Hematopoietic multipotent progenitor cell treated with erythropoietin and hydrocortisone succinate and interleukin-3 and kit ligand, for 15 days (in vitro differentiated cells): ENCODE data around the gene GOLIM4.

Experiments used
- DNase-seq: peaks from one replicate; pipeline ENCODE4 v3.0.0-alpha.2; 2015; ENCODE audit warnings: low spot score

GOLIM4 gene

DNA sequence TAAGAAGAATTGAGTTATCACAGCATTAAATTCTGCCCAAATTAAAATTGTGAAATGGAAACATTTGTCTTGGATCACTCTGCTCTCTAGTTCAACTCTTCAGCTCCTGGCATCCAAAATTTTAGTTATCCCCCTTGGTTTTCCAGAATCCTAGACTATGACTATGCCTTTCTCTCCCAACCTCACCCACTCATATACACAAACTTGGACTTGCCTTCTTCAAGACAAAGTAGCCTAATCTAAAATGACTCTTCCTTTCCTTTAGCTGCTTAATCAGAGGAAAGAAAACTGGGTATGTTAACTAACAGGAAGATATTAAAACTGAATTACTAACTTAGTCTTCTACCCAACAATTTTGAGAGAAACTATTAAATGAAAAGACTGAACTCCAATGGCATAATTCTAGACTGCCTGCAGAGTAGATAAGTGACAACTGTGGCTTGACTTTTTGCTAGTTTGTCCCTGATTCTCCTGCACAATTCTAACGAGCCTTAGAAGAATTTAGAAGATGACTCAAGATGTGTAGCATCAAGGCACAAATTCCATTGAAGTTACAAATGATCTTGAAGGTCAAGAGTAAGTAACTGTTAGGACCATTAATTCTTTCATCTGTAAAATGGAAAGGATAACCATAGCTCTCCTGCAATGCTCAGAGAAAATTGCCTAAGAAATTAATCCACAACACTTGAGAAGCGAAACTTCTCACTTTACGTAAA lies 5.2 kb upstream of the GOLIM4 start:
- no peak for DNase-seq

DNA sequence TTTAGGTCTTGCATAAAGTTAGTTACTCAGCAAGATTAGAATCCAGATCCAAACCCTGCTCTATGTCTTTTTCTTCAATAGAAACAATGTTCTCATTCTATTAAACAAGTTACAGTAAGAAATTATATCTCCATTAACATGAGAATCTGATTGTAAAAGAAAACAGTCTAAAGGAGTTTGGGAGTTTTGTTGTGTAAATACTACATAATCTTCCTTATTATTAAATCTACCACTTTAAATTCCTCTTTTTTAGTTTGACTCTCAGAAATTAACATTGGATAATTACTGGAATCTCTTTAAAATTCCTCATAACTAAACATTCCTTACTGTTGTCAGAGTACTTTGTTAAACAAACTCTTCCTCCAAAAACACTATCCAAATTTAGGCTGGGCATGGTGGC lies 1.7 kb upstream of the GOLIM4 start:
- no peak for DNase-seq

DNA sequence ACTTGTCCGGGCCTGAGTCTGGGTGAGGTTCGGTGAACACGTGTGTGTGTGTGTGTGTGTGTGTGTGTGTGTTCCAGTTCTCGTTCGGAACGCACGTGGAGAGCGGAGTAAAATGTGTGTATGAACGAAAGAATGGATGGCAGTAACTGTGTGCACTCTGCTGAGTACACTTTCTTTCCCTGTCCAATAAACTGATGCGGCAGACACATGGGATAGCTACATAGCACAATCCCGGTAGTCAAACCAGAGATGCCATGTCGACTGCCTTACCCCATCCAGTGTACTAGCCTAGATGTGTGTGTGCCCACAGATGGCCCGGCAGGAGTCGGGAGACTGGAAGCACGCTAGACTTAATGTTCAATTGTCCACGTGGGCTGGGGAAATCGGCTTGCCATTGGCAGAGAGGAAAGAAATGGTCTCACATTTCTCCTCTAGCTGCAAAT lies 507 bp upstream of the GOLIM4 start:
- DNase-seq, result no peak

DNA sequence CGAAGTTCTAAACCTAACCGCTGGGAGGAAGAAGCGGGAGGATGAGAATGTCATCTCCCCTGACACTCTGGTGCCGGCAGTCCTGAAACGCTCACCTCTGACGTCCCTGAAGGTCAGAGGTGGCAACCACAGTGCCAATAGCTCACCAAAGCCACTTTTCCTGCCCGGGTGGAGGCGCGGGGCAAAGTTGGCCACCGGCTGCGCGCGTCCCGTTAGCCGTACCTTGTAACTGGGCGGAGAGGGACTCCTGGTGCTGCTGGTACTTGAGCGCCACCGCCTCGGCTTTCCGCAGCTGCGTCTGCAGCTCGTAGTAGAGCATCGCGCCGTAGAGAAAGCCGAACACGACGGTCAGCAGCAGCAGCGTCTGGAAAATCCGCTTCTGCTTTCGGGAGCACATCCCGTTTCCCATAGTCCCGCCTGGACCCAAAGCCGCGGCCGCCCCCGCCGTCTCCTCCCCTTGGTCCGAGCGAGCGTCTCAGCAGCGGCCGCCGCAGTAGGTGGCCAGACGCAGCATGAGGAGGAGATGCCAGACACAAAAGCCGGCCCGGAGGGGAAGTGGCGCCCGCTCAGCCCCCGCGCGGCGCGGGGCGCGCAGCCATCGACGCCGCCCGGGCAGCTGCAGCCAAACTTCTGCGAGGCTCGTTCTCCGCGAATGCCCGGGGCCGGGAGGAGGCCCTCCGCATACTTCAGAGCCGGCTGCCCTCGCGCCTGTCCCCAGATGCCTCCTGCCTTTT lies 680 bp downstream of the GOLIM4 start:
- DNase-seq, result no peak

DNA sequence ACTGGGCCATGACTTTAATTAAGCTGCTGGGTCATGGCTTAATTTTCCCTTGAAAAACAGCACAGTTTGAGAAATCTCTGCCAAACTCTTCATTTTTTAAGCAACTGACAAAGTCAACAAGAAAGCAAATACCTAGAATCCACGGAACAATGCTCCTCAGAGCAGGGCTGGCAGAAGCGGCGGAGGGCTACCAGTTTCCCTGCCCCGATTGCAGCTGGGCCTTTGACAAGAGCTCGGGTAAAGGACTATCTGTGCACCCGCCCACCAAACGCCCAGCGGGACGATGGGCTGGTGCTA lies 1.2 kb downstream of the GOLIM4 start:
- peak; percentile 72 for DNase-seq

DNA sequence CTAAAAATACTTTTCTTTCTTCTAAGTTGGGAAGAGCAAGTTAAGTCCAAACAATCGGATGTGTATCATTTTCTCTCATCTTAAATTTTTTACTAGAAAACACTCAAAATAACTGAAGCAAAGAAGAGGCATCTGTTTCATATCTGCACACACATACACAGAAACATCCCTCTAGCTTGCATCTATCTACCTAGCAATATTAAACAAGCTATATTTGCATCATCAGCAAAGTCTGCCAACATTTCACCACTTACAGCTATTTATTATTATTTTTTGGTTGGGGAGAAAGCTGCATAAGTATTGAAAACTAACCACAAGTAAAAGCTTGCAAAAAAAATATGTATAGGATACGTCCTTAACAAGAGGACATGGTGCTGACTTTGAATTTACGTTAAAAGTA lies 1.9 kb downstream of the GOLIM4 start:
- no peak for DNase-seq

DNA sequence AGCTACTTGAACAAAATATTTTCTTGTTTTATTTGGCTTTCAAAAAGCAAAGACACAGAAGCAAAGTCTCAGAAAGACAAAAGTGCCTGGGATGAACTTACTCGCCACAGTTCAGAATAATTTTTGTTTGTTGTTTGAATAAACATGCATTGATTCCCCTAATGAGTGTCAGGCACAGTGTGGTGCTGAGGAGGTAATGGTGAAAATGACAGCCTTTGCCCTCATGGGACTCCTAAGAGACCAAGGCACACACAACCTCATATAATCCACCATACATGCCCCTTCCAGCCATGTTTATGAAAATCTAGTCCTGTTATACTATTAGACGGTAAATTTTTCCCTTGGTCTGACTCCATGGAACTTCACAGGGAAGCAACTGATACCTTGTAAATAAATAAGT lies 2.5 kb downstream of the GOLIM4 start:
- no peak for DNase-seq

DNA sequence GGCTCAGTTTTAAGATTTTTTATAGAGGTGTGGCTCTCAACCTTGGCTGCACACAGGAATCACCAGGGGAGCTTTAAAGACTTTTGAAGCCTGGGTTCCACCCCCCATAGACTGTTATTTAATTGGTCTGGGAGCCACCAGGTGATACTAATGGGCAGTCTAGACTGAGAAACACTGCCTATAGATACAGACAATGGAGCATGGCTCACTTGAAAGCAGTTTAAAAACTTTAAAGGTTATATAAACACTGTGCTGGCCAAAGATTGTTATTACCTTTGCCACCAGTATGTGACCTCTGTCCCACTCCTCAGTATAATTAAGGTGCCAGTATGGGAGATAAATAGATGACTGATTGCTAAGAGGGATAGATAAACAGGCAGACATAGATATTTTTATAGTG lies 3.8 kb downstream of the GOLIM4 start:
- DNase-seq, result no peak

DNA sequence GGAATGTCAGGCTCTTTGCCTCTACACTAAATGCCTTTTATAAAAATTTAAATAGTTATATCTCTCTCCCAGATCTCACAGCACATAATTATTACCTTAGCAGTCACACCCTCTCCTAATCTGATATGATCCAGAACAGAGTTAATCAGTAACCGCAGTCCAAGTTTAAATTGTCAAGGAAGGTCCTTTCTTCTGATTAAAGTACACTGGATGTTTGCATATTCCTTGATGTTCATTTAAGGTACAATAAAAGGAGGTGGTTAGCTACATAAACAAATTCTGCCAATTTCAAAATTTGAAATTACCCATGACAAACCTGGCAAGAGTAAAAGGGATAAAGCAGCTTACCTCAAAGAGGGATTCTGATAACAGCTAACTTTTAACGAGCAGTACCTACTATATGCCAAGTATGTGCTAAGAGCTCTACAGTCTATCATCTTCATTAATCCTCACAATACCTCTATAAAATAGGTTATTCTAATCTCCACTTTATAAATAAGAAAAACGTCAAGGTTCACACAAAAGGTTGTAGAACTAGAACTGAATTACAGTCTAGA lies 4.3 kb downstream of the GOLIM4 start:
- DNase-seq, result no peak

DNA sequence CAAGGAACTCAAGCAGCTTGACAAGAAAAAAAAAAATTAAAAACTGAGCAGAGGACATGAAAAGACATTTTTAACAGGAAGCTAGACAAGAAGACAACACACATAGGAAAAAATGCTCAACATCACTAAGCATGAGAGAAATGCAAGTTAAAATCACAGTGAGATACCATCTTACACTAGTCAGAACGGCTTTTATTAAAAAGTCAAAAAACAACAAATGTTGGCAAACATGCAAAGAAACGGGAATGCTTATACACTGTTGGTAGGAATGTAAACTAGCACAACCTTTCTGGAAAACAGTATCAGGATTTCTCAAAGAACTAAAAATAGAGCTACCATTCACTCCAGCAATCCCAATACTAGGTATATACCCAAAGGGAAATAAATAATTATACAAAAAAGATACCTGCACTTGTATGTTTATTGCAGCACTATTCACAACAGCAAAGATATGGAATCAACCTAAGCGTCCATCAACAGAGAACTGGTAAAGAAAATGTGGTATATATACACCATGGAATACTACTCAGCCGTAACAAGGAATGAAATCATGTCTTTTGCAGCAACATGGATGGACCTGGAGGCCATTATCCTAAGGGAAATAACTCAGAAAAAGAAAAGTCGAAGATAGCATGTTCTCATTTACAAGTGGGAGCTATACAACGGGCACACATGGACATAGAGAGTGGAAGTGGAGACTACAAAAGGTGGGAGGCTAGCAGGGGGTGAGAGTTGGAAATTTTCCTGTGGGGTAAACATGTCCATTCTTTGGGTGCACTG lies 5.2 kb downstream of the GOLIM4 start:
- no peak for DNase-seq

DNA sequence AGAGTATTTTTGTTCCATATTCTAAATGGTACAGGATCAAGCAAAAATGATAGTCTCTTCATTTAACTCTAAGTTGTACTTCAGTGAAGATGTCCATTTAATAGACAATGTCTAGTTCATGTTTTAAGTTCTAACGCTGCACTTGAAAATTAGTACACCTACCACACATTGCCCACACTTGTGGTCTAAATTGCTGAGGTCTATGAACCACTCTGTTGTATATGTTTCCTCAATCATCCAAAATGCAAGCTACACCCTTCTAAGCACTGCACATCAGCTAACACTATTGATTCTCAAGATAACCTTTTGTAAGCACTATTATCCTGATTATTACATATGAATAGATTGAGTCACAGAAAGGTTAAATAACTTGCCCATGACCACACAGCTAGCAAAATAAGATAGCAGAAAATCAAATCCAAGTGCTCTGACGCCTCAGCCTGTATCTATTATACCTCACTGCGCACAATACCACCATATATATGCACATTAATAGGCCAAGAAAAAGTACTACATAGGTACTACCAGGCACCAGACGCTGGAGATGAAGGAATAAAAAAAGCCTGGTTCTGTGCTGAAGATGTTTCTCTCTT lies 6.4 kb downstream of the GOLIM4 start:
- DNase-seq, result no peak

DNA sequence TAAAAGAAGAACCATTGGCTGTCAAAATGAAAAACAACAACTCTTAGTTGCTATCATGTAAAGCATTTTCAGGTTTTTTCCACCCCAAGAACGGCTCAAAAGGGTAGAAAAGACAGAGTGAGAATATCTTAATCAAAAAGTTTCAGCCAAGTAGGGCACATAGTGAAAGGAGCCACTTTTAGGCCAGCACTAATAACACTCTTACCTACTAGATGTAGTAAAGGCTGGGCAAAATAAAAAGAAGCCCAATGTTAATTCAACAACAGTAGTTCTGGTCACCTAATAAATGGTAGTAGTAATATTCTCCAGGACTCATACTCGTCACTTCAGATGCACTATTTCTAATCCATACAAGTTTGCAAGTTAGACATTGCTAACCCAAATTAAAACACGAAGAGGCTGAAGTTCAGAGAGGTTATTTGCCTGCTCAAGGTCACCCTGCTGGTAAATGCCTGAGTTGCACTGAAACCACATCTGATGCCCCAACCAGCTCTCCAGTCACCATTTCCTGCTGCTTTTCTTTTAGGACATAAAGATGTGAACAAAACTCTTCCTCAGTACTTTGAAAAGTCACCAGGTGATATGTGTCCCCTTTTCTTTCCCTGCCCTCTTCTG lies 7.5 kb downstream of the GOLIM4 start:
- peak; percentile 39 for DNase-seq

DNA sequence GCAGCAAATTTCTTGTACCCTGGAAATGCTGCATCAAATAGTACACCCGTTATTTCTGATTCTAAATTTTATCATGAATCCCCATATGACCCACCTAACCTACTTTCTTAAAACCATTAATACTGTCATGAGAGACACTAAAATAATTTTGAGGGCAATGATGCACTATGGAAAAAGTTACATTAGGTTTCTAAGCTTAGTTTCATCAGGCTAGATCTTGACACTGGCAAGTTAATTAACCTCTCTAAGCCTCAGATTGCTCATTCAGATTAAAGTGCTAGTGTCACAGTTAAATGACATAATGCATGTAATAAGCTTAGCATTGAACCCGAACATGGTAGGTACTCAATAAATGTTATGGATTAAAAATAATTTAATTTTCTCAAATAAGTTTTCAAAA lies 8.2 kb downstream of the GOLIM4 start:
- DNase-seq, result no peak

DNA sequence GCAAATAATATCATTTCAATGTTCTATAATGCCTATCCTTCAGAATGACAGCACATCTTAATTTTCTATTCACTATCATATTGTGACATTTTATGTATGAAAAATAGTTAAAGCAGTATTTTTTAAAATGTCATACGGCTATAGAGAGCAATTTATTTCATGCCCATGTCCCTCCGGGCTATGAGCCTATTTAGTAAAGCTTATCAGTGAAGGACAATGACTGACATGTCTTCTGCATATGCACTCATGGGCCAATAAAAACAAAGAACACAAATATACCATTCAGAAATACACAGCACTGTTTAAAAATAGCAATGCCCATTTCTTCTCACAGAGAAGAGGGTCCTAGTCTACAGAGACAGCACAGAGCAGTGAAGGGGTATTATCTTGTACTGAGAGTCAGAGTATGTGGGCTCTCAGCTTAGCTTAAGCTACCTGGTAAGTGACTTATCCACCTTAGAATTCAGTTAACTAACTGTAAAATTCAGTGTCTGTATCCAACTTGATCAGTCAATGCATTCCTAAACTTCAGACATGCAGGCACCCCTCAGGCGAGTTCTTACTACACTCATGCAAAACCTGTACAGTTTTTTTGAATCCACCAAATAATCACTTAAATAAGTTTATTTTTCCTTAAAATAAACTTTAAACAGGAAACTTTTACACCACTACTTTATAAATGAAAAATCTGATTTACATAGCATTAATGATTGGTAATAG lies 9.0 kb downstream of the GOLIM4 start:
- no peak for DNase-seq

DNA sequence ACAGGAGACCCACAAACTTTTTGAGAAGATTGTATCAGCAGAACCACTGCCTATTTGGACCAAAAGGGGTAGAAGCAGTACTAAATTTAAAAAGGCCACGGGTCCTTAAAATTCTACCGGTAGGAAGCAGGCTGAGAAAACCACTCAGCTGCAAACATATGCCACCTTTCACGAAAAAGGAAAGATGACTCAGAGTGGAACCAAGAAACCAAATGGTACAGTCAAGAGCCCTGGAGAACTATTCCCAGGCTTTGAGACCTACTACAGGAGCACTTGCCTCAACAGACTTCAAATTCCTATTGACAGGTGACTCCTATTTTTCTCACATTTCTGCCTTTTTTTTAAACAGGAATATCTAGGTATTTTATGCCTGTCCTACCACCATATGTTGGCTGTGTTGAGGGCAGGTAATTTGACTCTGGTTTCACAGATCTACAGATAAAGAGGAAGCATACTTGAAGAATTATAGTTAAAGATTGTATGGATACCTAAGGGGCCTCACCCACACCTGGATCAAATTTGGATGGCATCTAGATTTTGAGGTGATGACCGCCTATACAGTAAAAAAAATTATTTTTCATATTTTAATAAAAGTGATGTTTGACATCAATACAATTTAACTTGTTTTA lies 10.1 kb downstream of the GOLIM4 start:
- DNase-seq, result no peak

DNA sequence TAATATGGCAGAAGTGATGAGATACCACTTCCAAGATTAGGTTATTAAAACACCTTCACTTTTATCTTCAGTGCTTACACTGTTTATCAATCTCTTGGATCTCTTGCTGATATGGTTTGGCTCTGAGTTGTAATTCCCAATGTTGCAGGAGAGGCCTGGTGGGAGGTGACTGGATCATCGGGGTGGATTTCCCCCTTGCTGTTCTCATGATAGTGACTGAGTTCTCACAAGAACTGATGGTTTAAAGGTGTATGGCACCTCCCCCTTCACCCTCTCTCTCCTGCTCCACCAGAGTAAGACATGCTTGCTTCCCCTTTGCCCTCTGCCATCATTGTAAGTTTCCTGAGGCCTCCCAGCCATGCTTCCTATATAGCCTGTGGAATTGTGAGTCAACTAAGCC lies 11.8 kb downstream of the GOLIM4 start:
- no peak for DNase-seq

DNA sequence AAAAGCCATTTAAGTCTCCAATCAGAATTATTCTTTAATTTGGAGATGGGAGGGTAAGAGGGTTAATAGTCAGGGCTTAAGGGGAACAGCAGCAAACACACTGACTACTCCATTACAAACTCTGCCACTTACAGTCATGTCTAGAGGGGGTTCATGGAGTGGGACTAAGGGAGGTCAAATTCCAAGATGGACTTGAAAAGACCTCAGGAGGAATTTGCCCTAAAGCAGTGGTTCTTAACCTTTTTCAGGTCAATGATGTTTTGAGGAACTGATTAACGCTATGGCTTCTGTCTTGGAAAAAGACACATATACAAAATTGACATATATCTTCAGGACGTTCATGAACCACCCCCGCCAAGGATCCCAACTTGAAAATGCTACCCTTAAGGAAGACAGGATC lies 13.9 kb downstream of the GOLIM4 start:
- DNase-seq, result no peak

DNA sequence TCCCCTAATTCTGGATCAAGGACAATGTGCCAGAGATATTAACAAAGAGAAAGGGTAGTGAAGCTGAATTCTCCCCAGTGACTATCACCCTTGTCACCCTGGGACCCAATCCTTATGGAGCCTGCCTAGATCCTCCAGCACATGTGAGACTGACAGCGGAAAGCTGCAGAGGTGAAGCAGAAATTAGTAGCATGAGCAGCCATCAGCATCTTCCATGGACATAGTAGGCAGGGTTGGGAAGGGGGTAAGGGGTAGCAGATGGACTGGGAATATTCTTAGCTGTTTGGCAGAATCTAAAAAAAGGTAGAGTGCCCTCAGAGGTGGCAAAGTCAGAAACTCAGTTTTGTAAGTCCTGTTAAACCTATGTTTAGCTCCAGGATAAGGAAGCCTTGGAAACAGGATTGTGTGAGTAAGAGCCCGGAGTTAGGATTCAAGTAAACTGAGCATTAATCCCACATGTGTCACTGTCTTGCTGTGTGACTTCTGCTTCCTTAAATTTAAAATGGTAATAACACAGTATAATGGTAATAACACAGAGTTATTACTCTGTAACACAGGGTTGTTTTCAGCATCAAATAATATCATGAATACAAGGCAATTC lies 14.5 kb downstream of the GOLIM4 start:
- DNase-seq, result no peak

DNA sequence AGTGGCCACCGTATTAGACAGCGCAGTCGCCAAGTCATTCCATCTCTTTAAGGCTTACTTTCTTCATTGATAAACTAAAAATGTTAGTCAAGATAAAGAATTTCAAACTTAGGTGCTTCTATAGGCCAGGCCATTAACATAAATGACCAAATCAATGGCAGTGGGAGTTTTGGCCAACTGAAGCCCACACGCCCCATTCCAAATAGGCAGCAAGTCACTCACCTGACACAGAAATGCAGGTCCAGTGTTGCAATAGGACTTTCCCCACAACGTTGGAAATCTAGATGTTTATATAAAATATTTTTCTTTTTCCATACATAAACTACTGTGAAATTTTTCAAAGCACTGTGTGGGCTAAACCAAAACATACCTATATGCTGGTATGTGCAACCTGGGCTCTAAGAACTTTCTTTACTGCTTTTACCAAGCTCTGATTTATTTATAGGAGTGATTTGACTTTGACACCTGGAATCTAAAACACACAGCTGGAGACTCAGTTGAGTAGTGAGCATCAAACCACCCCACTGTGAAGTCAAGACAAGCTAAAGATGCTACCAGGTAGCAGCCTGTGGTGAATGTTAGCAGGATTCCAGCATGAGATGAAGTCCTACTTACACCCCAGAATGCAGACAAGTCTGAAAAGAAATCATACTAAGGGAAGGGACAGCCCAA lies 15.1 kb downstream of the GOLIM4 start:
- no peak for DNase-seq

DNA sequence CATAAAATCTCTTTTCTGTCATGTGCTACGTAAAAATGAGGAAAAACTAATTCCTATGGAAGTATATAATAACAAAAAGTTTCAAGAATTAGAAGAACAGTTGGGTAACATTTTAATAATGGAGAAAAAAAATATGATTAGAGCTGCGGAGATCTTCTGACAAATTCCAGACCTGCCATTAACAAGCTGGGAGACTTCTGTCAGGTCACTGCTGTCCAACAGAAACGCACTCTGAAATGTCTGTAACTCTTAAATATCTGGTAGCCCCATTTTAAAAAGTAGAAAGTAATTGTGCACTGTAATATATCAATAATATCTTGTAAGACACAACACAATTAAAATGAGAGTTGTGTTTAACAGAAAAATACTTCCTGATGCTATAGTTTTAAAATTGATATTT lies 15.7 kb downstream of the GOLIM4 start:
- DNase-seq, result no peak
